Muscle layer of colon (tissue), 2 donors: ENCODE results near the gene KCNJ14.

ENCODE experiments used
- H3K27ac ChIP-seq: one replicate; pipeline ENCODE4 v1.7.0; 2013; ENCODE audit warnings: low read depth, mild to moderate bottlenecking, low read length, moderate library complexity
- H3K27me3 ChIP-seq, 2 donors: one replicate each; pipeline ENCODE4 v1.7.0; 2013; ENCODE audit warnings: low read length in 2 of 2, mild to moderate bottlenecking in 2 of 2; ENCODE audit not compliant: insufficient read depth in 2 of 2, control insufficient read depth in 1 of 2
- H3K36me3 ChIP-seq: one replicate; pipeline ENCODE4 v1.7.0; 2013; ENCODE audit warnings: mild to moderate bottlenecking, low read length; ENCODE audit not compliant: insufficient read depth
- H3K4me1 ChIP-seq: one replicate; pipeline ENCODE4 v1.7.0; 2013; ENCODE audit warnings: mild to moderate bottlenecking, low read length; ENCODE audit not compliant: insufficient read depth
- H3K4me3 ChIP-seq, 2 donors: one replicate each; pipeline ENCODE4 v1.7.0; 2013; ENCODE audit warnings: low read length in 2 of 2, low read depth in 1 of 2, mild to moderate bottlenecking in 1 of 2, moderate library complexity in 1 of 2
- H3K9ac ChIP-seq: one replicate; pipeline ENCODE4 v1.7.0; 2013; ENCODE audit warnings: low read length
- H3K9me3 ChIP-seq: one replicate; pipeline ENCODE4 v1.7.0; 2013; ENCODE audit warnings: mild to moderate bottlenecking, low read length
- donor health status: abdominal sarcoma.
- donor health status: Adenocarcinoma of cecum.

KCNJ14 gene

GRCh38 chr19:48513289-48514122 lies 58.1 kb downstream of the KCNJ14 start:
- Histone ChIP-seq H3K9me3 (no peaks in the 10 kb centered on the region), H3K4me3 (peak overlapping the region; percentile 46 to 53), H3K4me1 (peaks cover 10% of the 10 kb centered on the region), H3K36me3 (no peaks in the 10 kb centered on the region), H3K27me3 (peaks cover 18 to 42% of the 10 kb centered on the region in 2 donors), H3K27ac (no peak overlapping the region), H3K9ac (no peak overlapping the region)

- no peak overlapping the region for H3K4me3 ChIP-seq
Observed at GRCh38 chr19:48514123-48514458, 58.7 kb downstream of the KCNJ14 start.

GRCh38 chr19:48516536-48516935 lies 61.2 kb downstream of the KCNJ14 start:
- H3K36me3 ChIP-seq: no peaks in the 10 kb centered on the region
- peaks cover 18 to 25% of the 10 kb centered on the region in 2 donors for H3K27me3 ChIP-seq
- H3K9me3 ChIP-seq: no peaks in the 10 kb centered on the region
- H3K9ac ChIP-seq: no peak overlapping the region
- no peak overlapping the region for H3K27ac ChIP-seq
- H3K4me3 ChIP-seq: no peak overlapping the region
- H3K4me1 ChIP-seq: peaks cover 3% of the 10 kb centered on the region

More at GRCh38 chr19:48514123-48514458, 58.7 kb downstream of the KCNJ14 start:
- Histone ChIP-seq H3K4me1 (peaks cover 10% of the 10 kb centered on the region), H3K36me3 (no peaks in the 10 kb centered on the region), H3K9me3 (no peaks in the 10 kb centered on the region), H3K27me3 (peaks cover 18 to 42% of the 10 kb centered on the region in 2 donors), H3K27ac (no peak overlapping the region), H3K9ac (no peak overlapping the region)
